Measurements from ENCODE around the gene SLCO6A1.

Gene SLCO6A1

GRCh38 chr5:102418531-102418930, 80.3 kb downstream of the SLCO6A1 start:
- no peak for TF ChIP-seq CTCF (IDR thresholded peaks at IDR 0.05; ENCODE audit: control extremely low read depth, extremely low read depth, low read depth, missing control alignments)
- ChIA-PET CTCF (interaction anchor here (1.0 to 1.2 kb wide), 2 partner anchors 10 to 14 kb away, joined by 4 read pairs; no protein-coding TSS in a partner anchor), POLR2A (no interaction called here)
- DNase-seq (ENCODE audit: extremely low spot score), result no peak

- CTCF ChIA-PET, result no interaction called here
- no peak for DNase-seq (ENCODE audit: extremely low spot score)
- no peak for TF ChIP-seq CTCF (IDR thresholded peaks at IDR 0.05; ENCODE audit: control extremely low read depth, extremely low read depth, low read depth, missing control alignments)
- POLR2A ChIA-PET, result no interaction called here
Observed at GRCh38 chr5:102414448-102414847, 84.4 kb downstream of the SLCO6A1 start.

- no peak for TF ChIP-seq CTCF (IDR thresholded peaks at IDR 0.05; ENCODE audit: control extremely low read depth, extremely low read depth, low read depth, missing control alignments)
- POLR2A ChIA-PET, result no interaction called here
- CTCF ChIA-PET, result no interaction called here
- DNase-seq (ENCODE audit: extremely low spot score), result no peak
Observed at GRCh38 chr5:102388235-102388634, 110.6 kb downstream of the SLCO6A1 start.

GRCh38 chr5:102385365-102385764, 113.4 kb downstream of the SLCO6A1 start:
- DNase-seq (ENCODE audit: extremely low spot score), result no peak
- no peak for TF ChIP-seq CTCF (IDR thresholded peaks at IDR 0.05; ENCODE audit: control extremely low read depth, extremely low read depth, low read depth, missing control alignments)
- ChIA-PET CTCF (interaction anchor here (1.3 kb wide), 1 partner anchor 17 kb away, joined by 4 read pairs; no protein-coding TSS in a partner anchor), POLR2A (no interaction called here)

GRCh38 chr5:102380174-102380573, 118.6 kb downstream of the SLCO6A1 start:
- ChIA-PET POLR2A (no interaction called here), CTCF (no interaction called here)
- DNase-seq (ENCODE audit: extremely low spot score), result no peak
- no peak for TF ChIP-seq CTCF (IDR thresholded peaks at IDR 0.05; ENCODE audit: control extremely low read depth, extremely low read depth, low read depth, missing control alignments)

- no peak for DNase-seq (ENCODE audit: extremely low spot score)
- POLR2A ChIA-PET, result no interaction called here
- no peak for TF ChIP-seq CTCF (IDR thresholded peaks at IDR 0.05; ENCODE audit: control extremely low read depth, extremely low read depth, low read depth, missing control alignments)
- CTCF ChIA-PET, result no interaction called here
Observed at GRCh38 chr5:102375876-102376275, 122.9 kb downstream of the SLCO6A1 start.

GRCh38 chr5:102375272-102375671, 123.5 kb downstream of the SLCO6A1 start:
- DNase-seq (ENCODE audit: extremely low spot score), result no peak
- no peak for TF ChIP-seq CTCF (IDR thresholded peaks at IDR 0.05; ENCODE audit: control extremely low read depth, extremely low read depth, low read depth, missing control alignments)
- ChIA-PET CTCF (interaction anchor here (0.7 kb wide), 1 partner anchor 626 kb away, joined by 3 read pairs; no protein-coding TSS in a partner anchor), POLR2A (no interaction called here)
